ENCODE results near the gene LY6G6D.
"Not testable (repeated sequence)": the region's sequence is repeated elsewhere in the genome, so short reads cannot be mapped to it uniquely, and the experiment has no call there.

Gene LY6G6D

GRCh38 chr6:31691564-31692108 is 23.5 kb upstream of the LY6G6D start:
- no peak for DNase-seq (ENCODE audit: extremely low read depth in 1 of 2, low read depth in 1 of 2)

- DNase-seq (ENCODE audit: extremely low read depth in 1 of 2, low read depth in 1 of 2) = no peak
Observed at GRCh38 chr6:31692353-31692752, 22.8 kb upstream of the LY6G6D start.

GRCh38 chr6:31692886-31693285 is 22.3 kb upstream of the LY6G6D start:
- no peak for DNase-seq (ENCODE audit: extremely low read depth in 1 of 2, low read depth in 1 of 2)

- DNase-seq (ENCODE audit: extremely low read depth in 1 of 2, low read depth in 1 of 2) = no peak
Observed at GRCh38 chr6:31693535-31693934, 21.6 kb upstream of the LY6G6D start.

- DNase-seq (ENCODE audit: extremely low read depth in 1 of 2, low read depth in 1 of 2) = no peak
Observed at GRCh38 chr6:31697555-31697954, 17.6 kb upstream of the LY6G6D start.

GRCh38 chr6:31700740-31701401 is 14.3 kb upstream of the LY6G6D start:
- no peak for DNase-seq (ENCODE audit: extremely low read depth in 1 of 2, low read depth in 1 of 2)

- no peak for DNase-seq (ENCODE audit: extremely low read depth in 1 of 2, low read depth in 1 of 2)
Observed at GRCh38 chr6:31701666-31702404, 13.3 kb upstream of the LY6G6D start.

GRCh38 chr6:31702405-31702818 is 12.7 kb upstream of the LY6G6D start:
- peak in 1 of 2 donors; percentile 20 for DNase-seq (ENCODE audit: extremely low read depth in 1 of 2, low read depth in 1 of 2)

- DNase-seq (ENCODE audit: extremely low read depth in 1 of 2, low read depth in 1 of 2) = peak; percentile 96 to 97
Observed at GRCh38 chr6:31702819-31703716, 12.1 kb upstream of the LY6G6D start, which contains the start of gene ABHD16A. TSS of gene ABHD16A (minus strand) at chr6:31703324. CDS start at chr6:31703281, 43 bp downstream.

GRCh38 chr6:31705931-31706330 is 9.2 kb upstream of the LY6G6D start:
- no peak for DNase-seq (ENCODE audit: extremely low read depth in 1 of 2, low read depth in 1 of 2)

GRCh38 chr6:31706599-31706998 is 8.5 kb upstream of the LY6G6D start, which contains the start of gene LY6G6F:
TSS of gene LY6G6F (plus strand) at chr6:31706866. CDS start at chr6:31706907, 41 bp downstream.
- no peak for DNase-seq (ENCODE audit: extremely low read depth in 1 of 2, low read depth in 1 of 2)

- DNase-seq (ENCODE audit: extremely low read depth in 1 of 2, low read depth in 1 of 2) = no peak
Observed at GRCh38 chr6:31707701-31708100, 7.4 kb upstream of the LY6G6D start.

- DNase-seq (ENCODE audit: extremely low read depth in 1 of 2, low read depth in 1 of 2) = no peak
Observed at GRCh38 chr6:31708224-31708623, 6.9 kb upstream of the LY6G6D start.

- DNase-seq (ENCODE audit: extremely low read depth in 1 of 2, low read depth in 1 of 2) = not testable (repeated sequence)
Observed at GRCh38 chr6:31709157-31709556, 6.0 kb upstream of the LY6G6D start.

GRCh38 chr6:31710523-31711219 is 4.5 kb upstream of the LY6G6D start:
- DNase-seq (ENCODE audit: extremely low read depth in 1 of 2, low read depth in 1 of 2) = no peak

GRCh38 chr6:31711233-31711632 is 3.9 kb upstream of the LY6G6D start:
- no peak for DNase-seq (ENCODE audit: extremely low read depth in 1 of 2, low read depth in 1 of 2)

- DNase-seq (ENCODE audit: extremely low read depth in 1 of 2, low read depth in 1 of 2) = no peak
Observed at GRCh38 chr6:31712296-31712695, 2.9 kb upstream of the LY6G6D start.

- DNase-seq (ENCODE audit: extremely low read depth in 1 of 2, low read depth in 1 of 2) = no peak
Observed at GRCh38 chr6:31713465-31713864, 1.7 kb upstream of the LY6G6D start.

GRCh38 chr6:31713991-31714684 is 1.0 kb upstream of the LY6G6D start:
- no peak for DNase-seq (ENCODE audit: extremely low read depth in 1 of 2, low read depth in 1 of 2)
